CD14-positive monocyte (primary cell): ENCODE data around the gene CERS4. TPM values are rescaled to one million over a fixed set of nuclear protein-coding genes. Genes with fewer than 3 reads are reported as not detected.
"Not testable (repeated sequence)": the region's sequence is repeated elsewhere in the genome, so short reads cannot be mapped to it uniquely, and the experiment has no call there.

Experiments used
- DNase-seq, 3 donors: peaks; one replicate each; pipeline ENCODE4 v3.0.0-alpha.2; 2011 to 2022
- H2AFZ ChIP-seq: 2 replicates; pipeline ENCODE4 v1.6.0; 2012; ENCODE audit warnings: mild to moderate bottlenecking, low read depth, low read length, inconsistent platforms; ENCODE audit not compliant: insufficient read depth, poor library complexity, severe bottlenecking
- H3K27ac ChIP-seq, 2 donors: 1 replicate in 1 of 2; 2 replicates in 1 of 2; pipeline ENCODE4 v1.5.1; 2012 to 2013; ENCODE audit warnings: low read length in 2 of 2, control low read depth in 1 of 2, inconsistent platforms in 1 of 2, low read depth in 1 of 2, mild to moderate bottlenecking in 1 of 2
- H3K27me3 ChIP-seq, 2 donors: one replicate each; pipeline versions ENCODE4 v1.6.0 to v1.6.1; 2011 to 2013; ENCODE audit warnings: low read length in 2 of 2; ENCODE audit not compliant: control insufficient read depth in 2 of 2, insufficient read depth in 2 of 2
- H3K36me3 ChIP-seq, 2 donors: replicated peaks in 1 of 2; 1 replicate in 1 of 2; 2 replicates in 1 of 2; pipeline versions ENCODE4 v1.5.1 to v1.6.1; 2012 to 2013; ENCODE audit warnings: low read length in 2 of 2, control low read depth in 1 of 2, inconsistent platforms in 1 of 2, mild to moderate bottlenecking in 1 of 2; ENCODE audit not compliant: insufficient read depth in 2 of 2, control insufficient read depth in 1 of 2
- H3K4me1 ChIP-seq, 2 donors: 1 replicate in 1 of 2; 2 replicates in 1 of 2; pipeline versions ENCODE4 v1.5.1 to v1.6.1; 2012 to 2013; ENCODE audit warnings: low read length in 2 of 2, control low read depth in 1 of 2, inconsistent platforms in 1 of 2, mild to moderate bottlenecking in 1 of 2, moderate library complexity in 1 of 2; ENCODE audit not compliant: insufficient read depth in 2 of 2, control insufficient read depth in 1 of 2
- H3K4me2 ChIP-seq: replicated peaks from 2 replicates; pipeline ENCODE3; 2012; ENCODE audit warnings: low read length, moderate library complexity, mild to moderate bottlenecking; ENCODE audit not compliant: poor library complexity, severe bottlenecking; ENCODE audit errors: extremely low read depth
- H3K4me3 ChIP-seq, 3 experiments: fragments of 200-600 bp in 1 of 3; sonication (generic) in 1 of 3; replicated peaks in 1 of 3; 1 replicate in 2 of 3; 2 replicates in 1 of 3; pipeline ENCODE4 v1.5.1; 2011 to 2013; ENCODE audit warnings: low read length in 3 of 3, mild to moderate bottlenecking in 3 of 3, control low read depth in 2 of 3, low read depth in 2 of 3, inconsistent platforms in 1 of 3, moderate library complexity in 1 of 3
- H3K79me2 ChIP-seq: 2 replicates; pipeline ENCODE4 v1.6.0; 2012; ENCODE audit warnings: mild to moderate bottlenecking, control low read depth, inconsistent platforms, low read length, moderate library complexity; ENCODE audit not compliant: insufficient read depth
- H3K9ac ChIP-seq: 2 replicates; pipeline ENCODE4 v1.6.0; 2017; ENCODE audit warnings: low read length, mild to moderate bottlenecking; ENCODE audit not compliant: insufficient read depth, poor library complexity, severe bottlenecking
- H3K9me3 ChIP-seq, 2 donors: replicated peaks in 1 of 2; 1 replicate in 1 of 2; 2 replicates in 1 of 2; pipeline versions ENCODE4 v1.5.1 to v1.6.1; 2012 to 2013; ENCODE audit warnings: low read length in 2 of 2, control low read depth in 1 of 2; ENCODE audit not compliant: control insufficient read depth in 1 of 2, insufficient read depth in 1 of 2
- H4K20me1 ChIP-seq: 2 replicates; pipeline ENCODE4 v1.6.0; 2012; ENCODE audit warnings: mild to moderate bottlenecking, low read length, control low read depth, moderate library complexity; ENCODE audit not compliant: insufficient read depth
- H3K27ac Mint-ChIP-seq, 7 donors: one replicate each; pipeline ENCODE4 v1.8.0; 2020; ENCODE audit warnings: mild to moderate bottlenecking in 7 of 7, mixed read lengths in 7 of 7, moderate library complexity in 6 of 7, inconsistent platforms in 2 of 7
- H3K27me3 Mint-ChIP-seq, 3 donors: one replicate each; pipeline ENCODE4 v1.8.0; 2021 to 2022; ENCODE audit warnings: low read depth in 3 of 3, mild to moderate bottlenecking in 3 of 3, mixed read lengths in 3 of 3, moderate library complexity in 3 of 3, inconsistent platforms in 1 of 3
- H3K36me3 Mint-ChIP-seq, 2 donors: one replicate each; pipeline ENCODE4 v1.8.0; 2020; ENCODE audit warnings: mixed read lengths in 2 of 2, inconsistent platforms in 1 of 2, mild to moderate bottlenecking in 1 of 2
- H3K4me1 Mint-ChIP-seq: one replicate; pipeline ENCODE4 v1.8.0; 2020; ENCODE audit warnings: mild to moderate bottlenecking, mixed read lengths
- H3K4me3 Mint-ChIP-seq, 2 donors: one replicate each; pipeline ENCODE4 v1.8.0; 2020; ENCODE audit warnings: mild to moderate bottlenecking in 2 of 2, mixed read lengths in 2 of 2, moderate library complexity in 1 of 2
- H3K9me3 Mint-ChIP-seq, 7 donors: one replicate each; pipeline ENCODE4 v1.8.0; 2020 to 2022; ENCODE audit warnings: mixed read lengths in 7 of 7, mild to moderate bottlenecking in 6 of 7, moderate library complexity in 6 of 7, inconsistent platforms in 2 of 7
- CTCF ChIP-seq: fragments of 200-600 bp; IDR thresholded peaks from one replicate; pipeline ENCODE4 v1.8.0; 2022; ENCODE audit warnings: antibody characterized with exemption, mild to moderate bottlenecking
- WGBS: methylation state at CpG from one replicate; pipeline ENCODE4 v1.1.5; 2013; ENCODE audit warnings: missing lambda C conversion rate; ENCODE audit not compliant: insufficient coverage; 5-methylcytosine and 5-hydroxymethylcytosine counted together
- intact Hi-C, 2 donors: fragments of 100-400 bp; cut with micrococcal nuclease; formaldehyde crosslinking; loops; one replicate each; pipeline versions ENCODE4 v1.15.0 to v1.15.1; 2023
- polyA plus RNA-seq, 3 donors: library from polyadenylated mRNA; depleted of rRNA in 1 of 3; unstranded in 2 of 3; stranded (reverse) in 1 of 3; fragments of 300-500 nt in 2 of 3; fragments of >200 nt in 1 of 3; fragmentation: Illumina TruSeq in 2 of 3; gene quantifications; 1 replicate in 2 of 3; 2 replicates in 1 of 3; pipeline ENCODE4 v1.2.3, GENCODE V29; 2012 to 2021

The CERS4 gene
- polyA plus RNA-seq, 3 donors: 11.4 to 12.1 (median 12.0) TPM

GRCh38 chr19:8220481-8220880 lies 11.3 kb downstream of the CERS4 start:
- no peaks in the 10 kb centered on the region for H3K9me3 ChIP-seq
- H3K4me1 ChIP-seq: peaks cover 0 to 2% of the 10 kb centered on the region in 2 donors
- H3K36me3 Mint-ChIP-seq: no peaks in the 10 kb centered on the region
- H3K36me3 ChIP-seq: no peaks in the 10 kb centered on the region
- H3K9me3 Mint-ChIP-seq: no peaks in the 10 kb centered on the region
- H3K27me3 ChIP-seq: peaks cover 0 to 2% of the 10 kb centered on the region in 2 donors
- H3K27ac Mint-ChIP-seq: no peak overlapping the region
- H3K9ac ChIP-seq: no peak overlapping the region
- no peaks in the 10 kb centered on the region for H3K4me1 Mint-ChIP-seq
- H3K4me3 Mint-ChIP-seq: no peak overlapping the region
- intact Hi-C loops: no loop called here
- no peak for DNase-seq
- no peak overlapping the region for H3K4me3 ChIP-seq
- H4K20me1 ChIP-seq: no peaks in the 10 kb centered on the region
- H2AFZ ChIP-seq: no peak overlapping the region
- H3K79me2 ChIP-seq: no peaks in the 10 kb centered on the region
- no peak overlapping the region for H3K27ac ChIP-seq
- H3K27me3 Mint-ChIP-seq: peaks cover 7 to 35% (median 19%) of the 10 kb centered on the region in 3 donors
- no peak overlapping the region for H3K4me2 ChIP-seq
- TF ChIP-seq CTCF: no peak
- WGBS: 96% methylated on average over 8 of the region's 11 CpGs

- no peaks in the 10 kb centered on the region for H3K9me3 Mint-ChIP-seq
- H3K27ac ChIP-seq: no peak overlapping the region
- TF ChIP-seq CTCF: no peak
Measured at GRCh38 chr19:8221161-8221560, 12.0 kb downstream of the CERS4 start.

GRCh38 chr19:8223442-8223841 lies 14.3 kb downstream of the CERS4 start:
- H4K20me1 ChIP-seq, H3K4me3 Mint-ChIP-seq, H2AFZ ChIP-seq, intact Hi-C loops, H3K36me3 ChIP-seq, H3K4me3 ChIP-seq, H3K27ac Mint-ChIP-seq, DNase-seq, H3K79me2 ChIP-seq, H3K36me3 Mint-ChIP-seq, H3K27ac ChIP-seq, H3K4me2 ChIP-seq, H3K9ac ChIP-seq, H3K9me3 Mint-ChIP-seq, H3K9me3 ChIP-seq, H3K27me3 ChIP-seq: not testable (repeated sequence)
- H3K4me1 ChIP-seq: peaks cover 11 to 12% of the 10 kb centered on the region in 2 donors
- WGBS: 74% methylated on average over 5 of the region's 7 CpGs
- peaks cover 8 to 30% (median 24%) of the 10 kb centered on the region in 3 donors for H3K27me3 Mint-ChIP-seq
- H3K4me1 Mint-ChIP-seq: peaks cover 11% of the 10 kb centered on the region

More at GRCh38 chr19:8221161-8221560, 12.0 kb downstream of the CERS4 start:
- DNase-seq: no peak
- H3K36me3 ChIP-seq: no peaks in the 10 kb centered on the region
- peaks cover 0 to 2% of the 10 kb centered on the region in 2 donors for H3K27me3 ChIP-seq
- 100% methylated on average over 3 of the region's 6 CpGs for WGBS
- H3K4me1 ChIP-seq: no peaks in the 10 kb centered on the region
- Mint-ChIP-seq H3K27me3 (peaks cover 9 to 37% (median 21%) of the 10 kb centered on the region in 3 donors), H3K4me3 (no peak overlapping the region), H3K36me3 (no peaks in the 10 kb centered on the region), H3K27ac (no peak overlapping the region), H3K4me1 (no peaks in the 10 kb centered on the region)
- no peak overlapping the region for H3K4me2 ChIP-seq
- H3K4me3 ChIP-seq: no peak overlapping the region
- H3K9ac ChIP-seq: no peak overlapping the region
- H3K79me2 ChIP-seq: no peaks in the 10 kb centered on the region
- H3K9me3 ChIP-seq: no peaks in the 10 kb centered on the region
- H4K20me1 ChIP-seq: no peaks in the 10 kb centered on the region
- intact Hi-C loops: no loop called here
- no peak overlapping the region for H2AFZ ChIP-seq
